ENCODE results near the gene GOLGA7B.

DNA sequence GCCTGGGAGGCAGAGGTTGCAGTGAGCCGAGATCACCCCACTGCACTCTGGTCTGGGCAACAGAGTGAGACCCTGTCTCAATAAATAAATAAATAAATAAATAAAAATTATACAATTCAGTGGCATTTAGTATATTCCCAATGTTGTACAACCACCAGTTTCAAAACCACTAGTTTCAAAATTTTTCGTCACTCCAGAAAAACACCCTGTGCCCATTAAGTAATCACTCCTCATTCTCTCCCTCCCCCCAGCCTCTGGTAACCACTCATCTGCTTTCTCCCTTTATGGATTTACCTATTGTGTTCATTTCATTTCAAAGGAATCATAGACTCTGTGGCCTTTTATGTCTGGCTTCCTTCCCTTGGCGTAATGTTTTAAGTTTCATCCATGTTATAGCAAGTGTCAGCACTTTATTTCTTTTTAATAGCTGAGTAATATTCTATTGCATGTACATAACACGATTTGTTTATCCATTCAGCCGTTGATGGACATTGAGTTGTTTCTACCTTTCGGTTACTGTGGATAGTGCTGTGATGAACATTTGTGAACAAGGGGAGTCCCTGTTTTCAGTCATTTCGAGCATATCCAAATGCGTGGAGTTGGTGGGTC, 29.4 kb upstream of the GOLGA7B start:
- TF ChIP-seq ZNF544 (tag by site-specific recombination; IDR thresholded peaks at IDR 0.05) = no peak
- TF ChIP-seq CTCF (tag by site-specific recombination; IDR thresholded peaks at IDR 0.05) = no peak
- no peak for TF ChIP-seq ATF2 (tag by site-specific recombination; IDR thresholded peaks at IDR 0.05; ENCODE audit: low read depth)
- TF ChIP-seq ZNF112 (tag by site-specific recombination; IDR thresholded peaks at IDR 0.05) = no peak
- no peak for TF ChIP-seq ZBTB8A (tag by site-specific recombination; IDR thresholded peaks at IDR 0.05)
- no peak for TF ChIP-seq HOXD13 (CRISPR knock-in tag; IDR thresholded peaks at IDR 0.05; ENCODE audit: borderline replicate concordance)
- TF ChIP-seq ZBTB1 (tag by site-specific recombination; IDR thresholded peaks at IDR 0.05) = no peak
- TF ChIP-seq ELK4 (IDR thresholded peaks at IDR 0.05; ENCODE audit: borderline replicate concordance, low read depth, low read length) = no peak
- TF ChIP-seq ZNF585B (tag by site-specific recombination; IDR thresholded peaks at IDR 0.05) = no peak
- no peak for TF ChIP-seq ZNF449 (tag by site-specific recombination; IDR thresholded peaks at IDR 0.05)
- TF ChIP-seq, protein P1, sequence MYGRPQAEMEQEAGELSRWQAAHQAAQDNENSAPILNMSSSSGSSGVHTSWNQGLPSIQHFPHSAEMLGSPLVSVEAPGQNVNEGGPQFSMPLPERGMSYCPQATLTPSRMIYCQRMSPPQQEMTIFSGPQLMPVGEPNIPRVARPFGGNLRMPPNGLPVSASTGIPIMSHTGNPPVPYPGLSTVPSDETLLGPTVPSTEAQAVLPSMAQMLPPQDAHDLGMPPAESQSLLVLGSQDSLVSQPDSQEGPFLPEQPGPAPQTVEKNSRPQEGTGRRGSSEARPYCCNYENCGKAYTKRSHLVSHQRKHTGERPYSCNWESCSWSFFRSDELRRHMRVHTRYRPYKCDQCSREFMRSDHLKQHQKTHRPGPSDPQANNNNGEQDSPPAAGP (tag by site-specific recombination; IDR thresholded peaks at IDR 0.05) = no peak
- TF ChIP-seq, protein P2, sequence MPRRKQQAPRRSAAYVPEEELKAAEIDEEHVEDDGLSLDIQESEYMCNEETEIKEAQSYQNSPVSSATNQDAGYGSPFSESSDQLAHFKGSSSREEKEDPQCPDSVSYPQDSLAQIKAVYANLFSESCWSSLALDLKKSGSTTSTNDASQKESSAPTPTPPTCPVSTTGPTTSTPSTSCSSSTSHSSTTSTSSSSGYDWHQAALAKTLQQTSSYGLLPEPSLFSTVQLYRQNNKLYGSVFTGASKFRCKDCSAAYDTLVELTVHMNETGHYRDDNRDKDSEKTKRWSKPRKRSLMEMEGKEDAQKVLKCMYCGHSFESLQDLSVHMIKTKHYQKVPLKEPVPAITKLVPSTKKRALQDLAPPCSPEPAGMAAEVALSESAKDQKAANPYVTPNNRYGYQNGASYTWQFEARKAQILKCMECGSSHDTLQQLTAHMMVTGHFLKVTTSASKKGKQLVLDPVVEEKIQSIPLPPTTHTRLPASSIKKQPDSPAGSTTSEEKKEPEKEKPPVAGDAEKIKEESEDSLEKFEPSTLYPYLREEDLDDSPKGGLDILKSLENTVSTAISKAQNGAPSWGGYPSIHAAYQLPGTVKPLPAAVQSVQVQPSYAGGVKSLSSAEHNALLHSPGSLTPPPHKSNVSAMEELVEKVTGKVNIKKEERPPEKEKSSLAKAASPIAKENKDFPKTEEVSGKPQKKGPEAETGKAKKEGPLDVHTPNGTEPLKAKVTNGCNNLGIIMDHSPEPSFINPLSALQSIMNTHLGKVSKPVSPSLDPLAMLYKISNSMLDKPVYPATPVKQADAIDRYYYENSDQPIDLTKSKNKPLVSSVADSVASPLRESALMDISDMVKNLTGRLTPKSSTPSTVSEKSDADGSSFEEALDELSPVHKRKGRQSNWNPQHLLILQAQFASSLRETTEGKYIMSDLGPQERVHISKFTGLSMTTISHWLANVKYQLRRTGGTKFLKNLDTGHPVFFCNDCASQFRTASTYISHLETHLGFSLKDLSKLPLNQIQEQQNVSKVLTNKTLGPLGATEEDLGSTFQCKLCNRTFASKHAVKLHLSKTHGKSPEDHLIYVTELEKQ (tag by site-specific recombination; IDR thresholded peaks at IDR 0.05; ENCODE audit: borderline replicate concordance) = no peak
- TF ChIP-seq ZNF600 (tag by site-specific recombination; IDR thresholded peaks at IDR 0.05) = no peak

Data from HEK293 (cell line).